Measurements from ENCODE around the gene MZF1.

- TF ChIP-seq MTF1 (CRISPR knock-in tag; IDR thresholded peaks at IDR 0.05; ENCODE audit: borderline replicate concordance) (no peak), CTCF (IDR thresholded peaks at IDR 0.05 in 2 of 3, conservative IDR thresholded peaks at IDR 0.05 in 1 of 3; ENCODE audit: insufficient read depth in 2 of 3, low read depth in 1 of 3, low read length in 3 of 3) (no peak), NONO (IDR thresholded peaks at IDR 0.05; ENCODE audit: low read depth in 2 of 2, low read length in 1 of 2) (no peak)
These were observed 5.1 kb upstream of the MZF1 start for GRCh38 chr19:58578012-58578925.

Data from K562 (cell line).